H1 (cell line): Measurements from ENCODE around the gene DPYD. TPM values are rescaled to one million over a fixed set of nuclear protein-coding genes. Genes with fewer than 3 reads are reported as not detected.

Source experiments
- CTCF ChIA-PET: fragments of 300-600 bp; sonication (Branson Sonifier 250); formaldehyde crosslinking; loops from one replicate; lab custom pipeline; 2021; ENCODE audit not compliant: partially characterized antibody; lab: Charles Lee
- POLR2A ChIA-PET: fragments of 300-600 bp; sonication (Branson Sonifier 250); formaldehyde crosslinking; loops from one replicate; lab custom pipeline; 2021; ENCODE audit warnings: inconsistent platforms; ENCODE audit not compliant: partially characterized antibody; lab: Charles Lee
- DNase-seq, 2 experiments: peaks; one replicate each; pipeline versions ENCODE4 v3.0.0 to v3.0.0-alpha.2; 2010 to 2022; ENCODE audit warnings: low spot score in 2 of 2, low read depth in 1 of 2, mixed read lengths in 1 of 2
- FAIRE-seq: peaks from 2 replicates; lab custom pipeline; 2011; peaks lifted over from hg19 to GRCh38; lab: Jason Lieb, UNC
- H2AFZ ChIP-seq: 2 replicates; pipeline ENCODE4 v1.8.1; 2012; ENCODE audit warnings: low read length, inconsistent platforms
- H2AK5ac ChIP-seq: 2 replicates; pipeline ENCODE4 v1.6.1; 2013; ENCODE audit warnings: low read depth, low read length
- H2BK120ac ChIP-seq: replicated peaks from 2 replicates; pipeline ENCODE3; 2013; ENCODE audit warnings: low read depth, low read length, inconsistent platforms
- H2BK12ac ChIP-seq: 2 replicates; pipeline ENCODE4 v1.6.1; 2013; ENCODE audit warnings: low read depth, low read length
- H2BK15ac ChIP-seq: 2 replicates; pipeline ENCODE4 v1.6.1; 2013; ENCODE audit warnings: low read length
- H2BK20ac ChIP-seq: 2 replicates; pipeline ENCODE4 v1.6.1; 2013; ENCODE audit warnings: low read length
- H2BK5ac ChIP-seq: 2 replicates; pipeline ENCODE4 v1.6.1; 2013; ENCODE audit warnings: low read depth, low read length
- H3K14ac ChIP-seq: 2 replicates; pipeline ENCODE4 v1.6.1; 2013; ENCODE audit warnings: inconsistent platforms; ENCODE audit not compliant: insufficient read length
- H3K18ac ChIP-seq: 2 replicates; pipeline ENCODE4 v1.6.1; 2013; ENCODE audit warnings: low read length; ENCODE audit errors: extremely low read depth
- H3K23ac ChIP-seq: 2 replicates; pipeline ENCODE4 v1.6.1; 2013; ENCODE audit warnings: inconsistent platforms; ENCODE audit not compliant: insufficient read length
- H3K23me2 ChIP-seq: 2 replicates; pipeline ENCODE4 v1.6.1; 2013; ENCODE audit warnings: low read depth, low read length
- H3K27ac ChIP-seq: 2 replicates; pipeline ENCODE4 v1.6.1; 2011; ENCODE audit warnings: low read depth, low read length, inconsistent platforms
- H3K27me3 ChIP-seq, 4 experiments: replicated peaks in 1 of 4; 1 replicate in 1 of 4; 2 replicates in 3 of 4; pipeline versions ENCODE4 v1.6.1 to v1.8.1; 2011 to 2013; ENCODE audit warnings: low read length in 3 of 4, mild to moderate bottlenecking in 3 of 4, inconsistent platforms in 2 of 4, mixed read lengths in 2 of 4, moderate library complexity in 1 of 4; ENCODE audit not compliant: control insufficient read depth in 3 of 4, insufficient read depth in 3 of 4; ENCODE audit errors: extremely low read depth in 1 of 4
- H3K36me3 ChIP-seq, 4 experiments: 2 replicates each; pipeline versions ENCODE4 v1.6.1 to v1.8.1; 2011 to 2013; ENCODE audit warnings: mild to moderate bottlenecking in 4 of 4, low read length in 3 of 4, moderate library complexity in 2 of 4, control low read depth in 1 of 4, inconsistent platforms in 1 of 4; ENCODE audit not compliant: insufficient read depth in 4 of 4, control insufficient read depth in 2 of 4
- H3K4ac ChIP-seq: replicated peaks from 2 replicates; pipeline ENCODE3; 2013; ENCODE audit warnings: low read length, low read depth, mixed read lengths, inconsistent platforms; ENCODE audit not compliant: insufficient read length
- H3K4me1 ChIP-seq, 4 experiments: replicated peaks in 1 of 4; 1 replicate in 1 of 4; 2 replicates in 3 of 4; pipeline versions ENCODE4 v1.6.1 to v1.8.1; 2011 to 2013; ENCODE audit warnings: low read length in 3 of 4, inconsistent platforms in 2 of 4, mixed read lengths in 1 of 4; ENCODE audit not compliant: insufficient read depth in 4 of 4, control insufficient read depth in 3 of 4
- H3K4me2 ChIP-seq, 2 experiments: 2 replicates each; pipeline versions ENCODE4 v1.6.1 to v1.8.1; 2011 to 2013; ENCODE audit warnings: low read depth in 2 of 2, low read length in 2 of 2, control low read depth in 1 of 2, inconsistent platforms in 1 of 2, mild to moderate bottlenecking in 1 of 2; ENCODE audit not compliant: insufficient read depth in 1 of 2
- H3K4me3 ChIP-seq, 4 experiments: fragments of 200-600, 300-600 bp in 1 of 4; sonication (generic), shearing (Covaris generic), sonication (Bioruptor Twin) in 1 of 4; 2 replicates each; pipeline versions ENCODE4 v1.5.1 to v1.8.1; 2011 to 2016; ENCODE audit warnings: low read length in 4 of 4, low read depth in 3 of 4, control low read depth in 2 of 4, inconsistent platforms in 2 of 4, mild to moderate bottlenecking in 2 of 4, mixed read lengths in 1 of 4, moderate library complexity in 1 of 4; ENCODE audit not compliant: insufficient read depth in 2 of 4; ENCODE audit errors: extremely low read depth in 1 of 4
- H3K56ac ChIP-seq: replicated peaks from 2 replicates; pipeline ENCODE3; 2013; ENCODE audit warnings: low read depth, mild to moderate bottlenecking, mixed read lengths, low read length, inconsistent platforms; ENCODE audit not compliant: insufficient read length
- H3K79me1 ChIP-seq: 2 replicates; pipeline ENCODE4 v1.6.1; 2013; ENCODE audit warnings: low read depth, low read length, control low read depth
- H3K79me2 ChIP-seq, 2 experiments: 2 replicates each; pipeline versions ENCODE4 v1.6.1 to v1.8.1; 2012 to 2013; ENCODE audit warnings: low read length in 2 of 2, mild to moderate bottlenecking in 2 of 2, inconsistent platforms in 1 of 2; ENCODE audit not compliant: insufficient read depth in 2 of 2, control insufficient read depth in 1 of 2
- H3K9ac ChIP-seq, 4 experiments: replicated peaks in 1 of 4; 1 replicate in 1 of 4; 2 replicates in 3 of 4; pipeline versions ENCODE4 v1.6.1 to v1.8.1; 2011 to 2013; ENCODE audit warnings: low read depth in 3 of 4, low read length in 3 of 4, control low read depth in 2 of 4, mild to moderate bottlenecking in 2 of 4, moderate library complexity in 2 of 4, inconsistent platforms in 1 of 4; ENCODE audit errors: extremely low read depth in 1 of 4
- H3K9me3 ChIP-seq, 2 experiments: 2 replicates each; pipeline versions ENCODE4 v1.6.1 to v1.8.1; 2012 to 2013; ENCODE audit warnings: mild to moderate bottlenecking in 2 of 2, moderate library complexity in 2 of 2, control low read depth in 1 of 2, inconsistent platforms in 1 of 2, low read depth in 1 of 2, low read length in 1 of 2, mixed read lengths in 1 of 2; ENCODE audit not compliant: insufficient read depth in 2 of 2
- H4K20me1 ChIP-seq, 2 experiments: replicated peaks in 1 of 2; 2 replicates each; pipeline versions ENCODE3 to v1.8.1; 2011 to 2013; ENCODE audit warnings: inconsistent platforms in 2 of 2, low read length in 2 of 2, mild to moderate bottlenecking in 1 of 2; ENCODE audit not compliant: insufficient read depth in 2 of 2, control insufficient read depth in 1 of 2
- H4K5ac ChIP-seq: 2 replicates; pipeline ENCODE4 v1.6.1; 2013; ENCODE audit warnings: low read length, low read depth, mixed read lengths, inconsistent platforms; ENCODE audit not compliant: insufficient read length
- H4K8ac ChIP-seq: 2 replicates; pipeline ENCODE4 v1.8.0; 2013; ENCODE audit warnings: mild to moderate bottlenecking, moderate library complexity, low read length, inconsistent platforms; ENCODE audit not compliant: insufficient read depth; ENCODE audit errors: extremely low read depth
- H4K91ac ChIP-seq: replicated peaks from 2 replicates; pipeline ENCODE3; 2013; ENCODE audit warnings: low read length, mixed read lengths, inconsistent platforms; ENCODE audit not compliant: insufficient read length
- CHD1 ChIP-seq: IDR thresholded peaks from 2 replicates; pipeline ENCODE4 v1.6.1; 2012; ENCODE audit warnings: low read depth, low read length, improper control_type of control experiment
- CREB1 ChIP-seq: IDR thresholded peaks from 2 replicates; pipeline ENCODE4 v1.6.1; 2012; ENCODE audit warnings: inconsistent platforms
- CTBP2 ChIP-seq: IDR thresholded peaks from 2 replicates; pipeline ENCODE4 v1.7.0; 2011; ENCODE audit warnings: borderline replicate concordance, mild to moderate bottlenecking, moderate library complexity, mixed read lengths, low read length; ENCODE audit not compliant: insufficient read depth, insufficient read length
- EGR1 ChIP-seq: IDR thresholded peaks from 2 replicates; pipeline ENCODE4 v1.6.1; 2011; ENCODE audit warnings: low read depth, low read length, borderline replicate concordance
- KDM1A ChIP-seq: fragments of 200-600, 300-600 bp; sonication (generic); IDR thresholded peaks from 2 replicates; pipeline ENCODE4 v1.7.1; 2016; ENCODE audit warnings: mild to moderate bottlenecking, low read length, borderline replicate concordance
- MAX ChIP-seq: IDR thresholded peaks from 2 replicates; pipeline ENCODE4 v1.6.1; 2012; ENCODE audit warnings: inconsistent platforms
- PHF8 ChIP-seq: fragments of 200-600 bp; sonication (generic); conservative IDR thresholded peaks from 2 replicates; pipeline ENCODE4 v1.7.1; 2012; ENCODE audit warnings: low read depth, mild to moderate bottlenecking, inconsistent platforms, low read length, moderate library complexity
- RBBP5 ChIP-seq: IDR thresholded peaks from 2 replicates; pipeline ENCODE4 v1.7.1; 2012; ENCODE audit warnings: low read depth, mild to moderate bottlenecking, inconsistent platforms, low read length, moderate library complexity, borderline replicate concordance
- RFX5 ChIP-seq: IDR thresholded peaks from 2 replicates; pipeline ENCODE4 v1.6.1; 2011; ENCODE audit warnings: low read depth, low read length, improper control_type of control experiment, borderline replicate concordance
- SIRT6 ChIP-seq: IDR thresholded peaks from one replicate; pipeline ENCODE4 v1.7.1; 2012; ENCODE audit warnings: low read length, inconsistent platforms
- SP4 ChIP-seq: IDR thresholded peaks from 2 replicates; pipeline ENCODE4 v1.6.1; 2012; ENCODE audit warnings: low read length, inconsistent platforms
- SUZ12 ChIP-seq: fragments of 200-600 bp; sonication (generic); IDR thresholded peaks from 2 replicates; pipeline ENCODE4 v1.6.1; 2012; ENCODE audit warnings: mild to moderate bottlenecking, inconsistent platforms, low read length, moderate library complexity, mixed read lengths
- polyA plus RNA-seq, 7 experiments: library from polyadenylated mRNA; depleted of rRNA in 3 of 7; stranded (reverse) in 5 of 7; unstranded in 2 of 7; fragments of >200 nt in 5 of 7; fragments of 200-250 nt in 2 of 7; gene quantifications; 1 replicate in 5 of 7; 2 replicates in 1 of 7; 4 replicates in 1 of 7; pipeline versions ENCODE4 v1.2.1 to v1.2.3, GENCODE V29; 2011 to 2013; ENCODE audit warnings: missing spikeins in 2 of 7, mixed read lengths in 2 of 7
- total RNA-seq: library from RNA; stranded (reverse); fragmentation: NEBNext Ultra II Directional; extraction: Animal tissue kit (Norgen Biotek cat#: 25700); gene quantifications from 2 replicates; pipeline ENCODE4 v1.2.1, GENCODE V29; 2021
- TF ChIP-seq, protein P1 (sequence below): IDR thresholded peaks from 2 replicates; pipeline ENCODE4 v1.6.1; 2012; ENCODE audit warnings: low read length, inconsistent platforms

The DPYD gene
- total and polyA plus RNA-seq, 2 of the 8 experiments (the other 6 are each of a cell fraction or from before 2014, with no cell fraction given), result 0.29 to 0.73 TPM

- H3K79me2 ChIP-seq, result no peaks in the 10 kb centered on the region
- H3K4ac ChIP-seq, result no peak overlapping the region
- 0 out of 7 replicates have a peak, but pooled peaks cover 0 to 3% (median 0%) of the 10 kb centered on the region in 4 experiments for H3K4me1 ChIP-seq
- H2AFZ ChIP-seq, result no peak overlapping the region
- no peak overlapping the region for H3K23ac ChIP-seq
- no peaks in the 10 kb centered on the region for H3K23me2 ChIP-seq
- no peak overlapping the region for H3K56ac ChIP-seq
- FAIRE-seq (no peak), DNase-seq (no peak)
- no peak overlapping the region for H2BK120ac ChIP-seq
- H4K20me1 ChIP-seq, result no peaks in the 10 kb centered on the region
- no peaks in the 10 kb centered on the region for H3K36me3 ChIP-seq
- no peak overlapping the region for H2AK5ac ChIP-seq
- H3K18ac ChIP-seq, result no peak overlapping the region
- no peak overlapping the region for H2BK12ac ChIP-seq
- CTCF ChIA-PET, result no interaction called here
- H2BK5ac ChIP-seq, result no peak overlapping the region
- POLR2A ChIA-PET, result no interaction called here
- TF ChIP-seq CHD1 (no peak), EGR1 (no peak), KDM1A (no peak), CTBP2 (no peak), MAX (no peak), RBBP5 (no peak), SP4 (no peak), CREB1 (no peak), PHF8 (no peak), SUZ12 (no peak), RFX5 (no peak), SIRT6 (no peak)
- TF ChIP-seq, protein P1, sequence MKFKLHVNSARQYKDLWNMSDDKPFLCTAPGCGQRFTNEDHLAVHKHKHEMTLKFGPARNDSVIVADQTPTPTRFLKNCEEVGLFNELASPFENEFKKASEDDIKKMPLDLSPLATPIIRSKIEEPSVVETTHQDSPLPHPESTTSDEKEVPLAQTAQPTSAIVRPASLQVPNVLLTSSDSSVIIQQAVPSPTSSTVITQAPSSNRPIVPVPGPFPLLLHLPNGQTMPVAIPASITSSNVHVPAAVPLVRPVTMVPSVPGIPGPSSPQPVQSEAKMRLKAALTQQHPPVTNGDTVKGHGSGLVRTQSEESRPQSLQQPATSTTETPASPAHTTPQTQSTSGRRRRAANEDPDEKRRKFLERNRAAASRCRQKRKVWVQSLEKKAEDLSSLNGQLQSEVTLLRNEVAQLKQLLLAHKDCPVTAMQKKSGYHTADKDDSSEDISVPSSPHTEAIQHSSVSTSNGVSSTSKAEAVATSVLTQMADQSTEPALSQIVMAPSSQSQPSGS, result no peak
- H3K79me1 ChIP-seq, result no peaks in the 10 kb centered on the region
- no peak overlapping the region for H2BK15ac ChIP-seq
- H3K4me3 ChIP-seq, result no peak overlapping the region
- no peaks in the 10 kb centered on the region for H3K9me3 ChIP-seq
- no peaks in the 10 kb centered on the region for H3K27me3 ChIP-seq
- H3K27ac ChIP-seq, result no peak overlapping the region
- H3K14ac ChIP-seq, result no peak overlapping the region
- no peak overlapping the region for H3K4me2 ChIP-seq
- H4K8ac ChIP-seq, result no peak overlapping the region
- no peak overlapping the region for H2BK20ac ChIP-seq
- no peak overlapping the region for H4K5ac ChIP-seq
- H4K91ac ChIP-seq, result no peak overlapping the region
- no peak overlapping the region for H3K9ac ChIP-seq
Measured at GRCh38 chr1:97306504-97306903, 614.3 kb downstream of the DPYD start.
